ENCODE data around the gene SMAD4. TPM values are rescaled to one million over a fixed set of nuclear protein-coding genes. Genes with fewer than 3 reads are reported as not detected.

The SMAD4 gene
- polyA plus RNA-seq, 1 donor (not counting 4 experiments of a cell fraction or from before 2014, with no cell fraction given), result 68.2 TPM

DNA sequence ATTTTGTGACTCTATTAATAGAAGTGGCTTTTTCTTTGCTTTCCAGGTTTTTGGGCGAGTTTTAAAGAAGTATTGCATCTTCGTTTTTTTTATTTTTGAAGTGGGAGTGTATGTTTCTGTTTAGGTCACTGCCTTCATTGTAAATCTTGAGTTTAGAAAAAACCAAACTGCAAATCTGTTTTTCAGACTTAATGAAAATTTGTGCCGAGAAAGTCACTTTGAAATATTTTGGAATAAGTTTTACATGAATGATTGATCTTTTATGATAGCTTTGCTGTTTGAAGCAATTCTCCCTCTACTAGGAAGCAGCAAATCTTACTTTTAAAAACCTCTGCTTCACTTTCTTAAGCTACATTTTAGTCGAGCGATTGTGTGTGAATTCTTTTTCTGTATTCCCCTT lies 2.2 kb downstream of the SMAD4 start:
- Histone ChIP-seq H3K9me1 (ENCODE audit: control insufficient read depth, extremely low read depth, insufficient read depth, low read length) (peaks cover 2% of the 10 kb centered on the region), H3K27me3 (ENCODE audit: control insufficient read depth, extremely low read depth, insufficient read depth, low read length) (no peaks in the 10 kb centered on the region), H3K9ac (ENCODE audit: control insufficient read depth, extremely low read depth, insufficient read depth, low read length) (peak overlapping the region; percentile 28), H3K79me2 (ENCODE audit: control insufficient read depth, insufficient read depth, low read length) (peaks cover 77% of the 10 kb centered on the region), H3K9me3 (ENCODE audit: control insufficient read depth, low read depth, low read length) (no peaks in the 10 kb centered on the region), H3K36me3 (ENCODE audit: control insufficient read depth in 2 of 2, extremely low read depth in 1 of 2, insufficient read depth in 2 of 2, low read length in 2 of 2) (peaks cover 0 to 4% of the 10 kb centered on the region in 2 experiments), H3K4me2 (ENCODE audit: control insufficient read depth, extremely low read depth, insufficient read depth, low read depth, low read length) (peak overlapping the region; percentile 91), H2AFZ (ENCODE audit: control insufficient read depth, low read length) (no peak overlapping the region), H3K27ac (ENCODE audit: control insufficient read depth, insufficient read depth, low read length) (no peak overlapping the region), H3K4me1 (ENCODE audit: control insufficient read depth, extremely low read depth, insufficient read depth, low read length) (peaks cover 7% of the 10 kb centered on the region), H4K20me1 (ENCODE audit: control insufficient read depth, extremely low read depth, insufficient read depth, low read length) (peaks cover 2% of the 10 kb centered on the region), H3K4me3 (ENCODE audit: control insufficient read depth in 2 of 3, extremely low read depth in 1 of 3, insufficient read depth in 2 of 3, low read depth in 1 of 3, low read length in 3 of 3) (peak overlapping the region in 2 of 3 experiments; percentile 95 to 96)
- TF ChIP-seq, protein P1, sequence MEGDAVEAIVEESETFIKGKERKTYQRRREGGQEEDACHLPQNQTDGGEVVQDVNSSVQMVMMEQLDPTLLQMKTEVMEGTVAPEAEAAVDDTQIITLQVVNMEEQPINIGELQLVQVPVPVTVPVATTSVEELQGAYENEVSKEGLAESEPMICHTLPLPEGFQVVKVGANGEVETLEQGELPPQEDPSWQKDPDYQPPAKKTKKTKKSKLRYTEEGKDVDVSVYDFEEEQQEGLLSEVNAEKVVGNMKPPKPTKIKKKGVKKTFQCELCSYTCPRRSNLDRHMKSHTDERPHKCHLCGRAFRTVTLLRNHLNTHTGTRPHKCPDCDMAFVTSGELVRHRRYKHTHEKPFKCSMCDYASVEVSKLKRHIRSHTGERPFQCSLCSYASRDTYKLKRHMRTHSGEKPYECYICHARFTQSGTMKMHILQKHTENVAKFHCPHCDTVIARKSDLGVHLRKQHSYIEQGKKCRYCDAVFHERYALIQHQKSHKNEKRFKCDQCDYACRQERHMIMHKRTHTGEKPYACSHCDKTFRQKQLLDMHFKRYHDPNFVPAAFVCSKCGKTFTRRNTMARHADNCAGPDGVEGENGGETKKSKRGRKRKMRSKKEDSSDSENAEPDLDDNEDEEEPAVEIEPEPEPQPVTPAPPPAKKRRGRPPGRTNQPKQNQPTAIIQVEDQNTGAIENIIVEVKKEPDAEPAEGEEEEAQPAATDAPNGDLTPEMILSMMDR (optimal IDR thresholded peaks at IDR 0.05 in 1 of 3, IDR thresholded peaks at IDR 0.05 in 1 of 3, conservative IDR thresholded peaks at IDR 0.05 in 1 of 3; ENCODE audit: extremely low read depth in 1 of 3, insufficient read depth in 2 of 3, low read length in 3 of 3), result no peak
- no peak for FAIRE-seq
- dilution Hi-C loops (cut with MboI; ENCODE audit: extremely low pct_ligation_motif_present, low sequenced_read_pairs), result no loop called here
- no peak for DNase-seq (ENCODE audit: low read depth, low spot score)

GRCh38 chr18:51037230-51037629 lies 7.2 kb downstream of the SMAD4 start:
- dilution Hi-C loops (cut with MboI; ENCODE audit: extremely low pct_ligation_motif_present, low sequenced_read_pairs), result no loop called here
- no peak for FAIRE-seq

More at GRCh38 chr18:51037230-51037629, 7.2 kb downstream of the SMAD4 start:
- Histone ChIP-seq H3K9me3 (ENCODE audit: control insufficient read depth, low read depth, low read length) (no peaks in the 10 kb centered on the region), H3K4me1 (ENCODE audit: control insufficient read depth, extremely low read depth, insufficient read depth, low read length) (no peaks in the 10 kb centered on the region), H2AFZ (ENCODE audit: control insufficient read depth, low read length) (no peak overlapping the region), H3K36me3 (ENCODE audit: control insufficient read depth in 2 of 2, extremely low read depth in 1 of 2, insufficient read depth in 2 of 2, low read length in 2 of 2) (peaks cover 0 to 4% of the 10 kb centered on the region in 2 experiments), H4K20me1 (ENCODE audit: control insufficient read depth, extremely low read depth, insufficient read depth, low read length) (no peaks in the 10 kb centered on the region), H3K79me2 (ENCODE audit: control insufficient read depth, insufficient read depth, low read length) (peaks cover 96% of the 10 kb centered on the region), H3K4me3 (ENCODE audit: control insufficient read depth in 2 of 3, extremely low read depth in 1 of 3, insufficient read depth in 2 of 3, low read depth in 1 of 3, low read length in 3 of 3) (no peak overlapping the region), H3K9me1 (ENCODE audit: control insufficient read depth, extremely low read depth, insufficient read depth, low read length) (peaks cover 2% of the 10 kb centered on the region), H3K9ac (ENCODE audit: control insufficient read depth, extremely low read depth, insufficient read depth, low read length) (no peak overlapping the region), H3K4me2 (ENCODE audit: control insufficient read depth, extremely low read depth, insufficient read depth, low read depth, low read length) (no peak overlapping the region), H3K27me3 (ENCODE audit: control insufficient read depth, extremely low read depth, insufficient read depth, low read length) (no peaks in the 10 kb centered on the region), H3K27ac (ENCODE audit: control insufficient read depth, insufficient read depth, low read length) (no peak overlapping the region)
- TF ChIP-seq, protein P1 (optimal IDR thresholded peaks at IDR 0.05 in 1 of 3, IDR thresholded peaks at IDR 0.05 in 1 of 3, conservative IDR thresholded peaks at IDR 0.05 in 1 of 3; ENCODE audit: extremely low read depth in 1 of 3, insufficient read depth in 2 of 3, low read length in 3 of 3), result no peak
- TF ChIP-seq EZH2 (IDR thresholded peaks at IDR 0.05; ENCODE audit: low read length), result no peak
- DNase-seq (ENCODE audit: low read depth, low spot score), result no peak
